ENCODE results near the gene MBL2.

The MBL2 gene

DNA sequence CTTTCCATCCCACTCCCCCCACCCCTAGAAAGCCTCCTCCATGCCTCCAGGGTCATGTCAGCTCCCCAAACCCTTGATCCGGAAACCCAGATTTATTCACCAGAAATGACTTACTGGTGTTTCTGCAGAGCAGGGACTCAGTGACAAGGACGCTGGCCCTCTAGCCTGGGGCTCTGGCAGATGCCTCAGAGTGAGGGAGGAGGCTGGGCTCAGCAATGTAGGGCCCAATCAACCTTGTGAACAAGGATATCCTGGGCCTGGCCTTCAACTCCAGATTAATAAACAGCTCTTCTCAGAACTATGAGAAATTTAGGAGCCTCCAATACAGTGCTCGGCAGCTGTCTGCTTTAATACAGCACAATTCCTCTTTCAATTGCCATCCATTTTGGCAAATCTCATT, at the start of gene MBL2:
Gene MBL2 (minus strand): TSS at position 162 of the 400 bp plus-strand sequence. CDS start 1,149 bp downstream, outside the sequence.
- DNase-seq = no peak

DNA sequence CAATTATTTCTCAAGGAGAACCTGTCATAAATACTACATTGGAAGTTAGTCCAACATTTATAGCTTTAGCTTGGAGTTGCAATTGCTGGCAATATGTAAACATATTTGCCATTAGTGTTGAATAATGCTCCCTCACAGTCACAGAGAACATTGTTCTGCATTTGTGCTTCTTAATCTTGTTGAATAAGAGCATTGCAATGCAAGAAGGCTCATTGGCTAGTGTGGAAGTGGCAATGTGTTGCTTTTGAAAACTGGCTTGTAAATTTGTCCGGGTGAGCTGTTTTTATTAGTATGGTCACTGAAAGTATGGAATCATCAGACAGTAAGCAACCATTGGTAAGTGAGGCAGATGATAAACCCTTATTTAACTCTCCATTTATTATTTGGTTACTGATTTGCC, 47.7 kb upstream of the MBL2 start:
- no peak for DNase-seq

DNA sequence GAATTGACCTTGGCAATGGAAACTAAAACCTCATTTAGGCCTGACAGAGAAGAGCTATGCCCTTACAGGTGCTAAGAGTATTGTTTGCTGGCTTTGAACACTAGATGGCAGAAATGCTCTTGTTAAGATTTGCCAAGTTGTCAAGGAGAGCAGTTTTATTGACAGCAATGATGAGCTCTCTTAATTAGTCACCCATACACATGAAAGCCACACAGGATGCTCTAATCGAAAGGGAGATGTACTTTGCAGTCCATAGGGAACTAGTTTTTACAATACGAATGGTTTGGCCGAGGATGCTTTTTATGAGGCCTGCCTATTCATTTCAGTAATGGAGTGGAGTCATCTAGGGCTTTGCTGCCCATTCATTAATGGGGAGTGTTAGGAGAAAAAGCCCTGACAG, 45.4 kb upstream of the MBL2 start:
- no peak for DNase-seq

DNA sequence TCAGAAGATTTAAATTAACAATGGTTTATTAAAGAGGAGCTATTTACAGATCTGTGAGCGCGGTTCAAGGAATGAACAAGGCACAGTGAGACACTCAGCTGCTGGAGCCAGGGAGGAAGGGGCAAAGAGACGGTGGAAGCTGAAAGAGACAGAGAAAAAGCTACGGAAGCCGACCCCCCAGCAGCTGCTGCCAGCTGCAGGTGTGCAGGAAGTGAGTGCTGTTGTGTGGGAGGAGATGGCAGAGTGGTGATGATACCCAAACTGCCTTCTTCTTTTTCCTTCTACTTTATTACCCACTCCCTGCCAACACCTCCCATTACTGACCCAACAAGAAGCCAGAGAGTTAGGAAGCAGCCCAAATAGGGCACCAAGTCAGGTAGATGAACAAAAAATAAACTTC, 41.9 kb upstream of the MBL2 start:
- DNase-seq = no peak

DNA sequence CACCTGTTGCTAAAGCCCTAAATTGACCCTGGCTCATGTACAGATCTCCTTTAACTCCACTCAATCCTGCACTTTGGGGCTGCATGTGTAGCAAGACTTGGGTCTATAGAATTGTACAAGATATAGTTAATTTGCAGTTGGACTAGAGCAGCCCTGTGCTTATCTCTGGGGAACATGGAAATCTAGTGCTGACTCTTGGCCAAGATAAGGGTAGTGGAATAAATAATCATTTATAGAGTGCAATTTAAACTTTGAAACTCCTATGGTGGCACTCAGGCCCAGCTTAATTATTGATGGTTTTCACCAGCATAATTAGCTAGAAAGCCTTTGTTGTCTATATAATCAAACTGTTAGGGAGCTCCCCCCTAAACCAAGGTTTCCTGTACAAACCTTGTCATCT, 39.2 kb upstream of the MBL2 start:
- no peak for DNase-seq

DNA sequence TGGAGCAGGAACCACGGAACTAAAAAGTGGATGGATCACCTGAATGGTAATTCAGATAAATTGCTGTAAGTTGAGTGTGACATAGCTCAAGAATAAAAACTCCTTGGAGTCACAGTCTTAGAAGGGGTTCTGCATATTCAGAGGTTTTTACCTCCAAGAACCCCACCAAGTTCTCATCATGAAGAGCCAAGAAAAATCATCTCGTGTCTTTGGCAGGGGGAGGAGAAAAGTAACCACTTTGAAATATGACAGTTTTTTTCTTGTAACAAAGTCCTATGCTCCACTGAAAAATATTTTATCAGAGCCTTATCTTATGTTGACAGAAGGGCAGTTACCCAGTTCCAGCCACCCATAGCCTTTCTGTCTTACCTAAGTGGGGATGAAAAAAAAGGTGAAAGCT, 38.2 kb upstream of the MBL2 start:
- DNase-seq = no peak

DNA sequence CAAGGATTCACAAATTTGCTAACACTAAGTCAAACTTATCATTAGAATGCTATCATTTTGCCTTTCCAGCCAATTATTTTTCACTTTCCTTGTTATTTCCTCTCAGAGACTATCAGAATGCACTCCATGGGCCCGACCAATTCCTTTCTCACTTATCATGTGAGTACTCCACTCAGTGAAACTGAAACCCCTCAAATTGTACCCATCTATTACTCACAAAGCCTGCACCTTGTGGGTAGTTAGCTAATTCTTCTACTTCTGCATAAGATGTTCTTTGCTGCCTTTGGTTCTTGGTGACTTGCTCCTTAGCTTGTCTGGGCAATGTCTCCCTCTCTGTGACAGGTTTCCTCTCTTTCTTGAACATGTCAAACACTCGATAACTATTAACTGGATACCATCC, 35.2 kb upstream of the MBL2 start:
- no peak for DNase-seq

DNA sequence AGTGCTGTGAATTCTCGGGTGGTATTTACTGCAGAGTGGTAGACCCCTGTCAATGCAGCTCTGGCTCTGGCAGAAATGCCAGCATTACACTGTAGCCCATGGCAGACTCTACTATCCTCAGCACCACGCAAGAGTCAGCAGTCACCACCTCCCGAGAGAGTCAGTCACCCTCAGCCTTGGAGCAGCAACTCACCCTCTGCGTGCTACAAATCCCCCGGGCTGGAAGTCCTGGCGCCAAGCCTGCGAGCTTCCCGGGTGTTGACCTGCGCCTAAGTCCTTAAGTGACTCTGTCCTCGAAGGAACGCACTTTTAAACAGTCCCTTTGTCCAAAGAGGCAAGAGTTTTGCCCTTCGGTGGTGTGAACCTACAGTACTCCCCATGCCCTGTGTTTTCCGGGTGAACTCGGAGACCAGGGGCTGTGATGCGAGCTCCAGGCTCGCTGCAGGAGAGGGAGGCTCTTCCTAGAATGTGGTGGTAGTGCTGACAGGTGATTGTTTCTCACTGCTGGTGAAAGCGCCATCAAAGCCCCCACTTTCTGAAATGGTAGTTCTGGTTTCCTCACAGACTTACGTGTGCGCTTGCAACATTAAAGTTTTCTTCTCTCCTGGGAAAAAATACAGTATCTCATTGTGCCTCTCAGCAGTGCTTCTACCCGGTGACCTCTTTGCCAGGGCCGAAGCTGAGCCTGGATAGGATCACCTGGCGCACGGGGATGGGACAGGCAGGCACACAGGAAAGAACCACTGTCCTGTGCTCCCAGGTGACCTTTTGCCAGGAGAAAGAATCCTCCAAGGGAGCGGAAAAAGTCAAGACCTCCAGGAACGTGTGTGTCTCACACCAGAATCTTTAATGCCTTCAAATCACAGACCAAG, 33.1 kb upstream of the MBL2 start:
- DNase-seq = no peak

DNA sequence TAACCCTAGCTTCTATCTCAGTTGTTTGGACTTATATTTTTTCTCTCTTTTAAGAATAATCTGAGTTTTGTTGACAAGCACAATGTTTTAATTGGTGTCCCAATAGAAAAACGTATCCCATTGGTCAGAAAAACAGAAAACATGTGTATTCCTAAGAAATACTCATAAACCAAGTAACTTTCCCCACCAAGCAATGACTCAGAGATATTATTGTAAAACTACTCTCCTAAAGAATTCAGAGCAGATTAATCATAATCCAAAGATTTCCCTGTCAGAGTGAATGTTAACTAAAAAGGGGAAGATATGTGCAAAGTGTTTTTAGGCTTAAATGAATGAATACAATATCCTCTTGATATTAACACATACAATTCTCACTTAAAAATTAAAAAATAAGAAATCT, 29.4 kb upstream of the MBL2 start:
- DNase-seq = no peak

DNA sequence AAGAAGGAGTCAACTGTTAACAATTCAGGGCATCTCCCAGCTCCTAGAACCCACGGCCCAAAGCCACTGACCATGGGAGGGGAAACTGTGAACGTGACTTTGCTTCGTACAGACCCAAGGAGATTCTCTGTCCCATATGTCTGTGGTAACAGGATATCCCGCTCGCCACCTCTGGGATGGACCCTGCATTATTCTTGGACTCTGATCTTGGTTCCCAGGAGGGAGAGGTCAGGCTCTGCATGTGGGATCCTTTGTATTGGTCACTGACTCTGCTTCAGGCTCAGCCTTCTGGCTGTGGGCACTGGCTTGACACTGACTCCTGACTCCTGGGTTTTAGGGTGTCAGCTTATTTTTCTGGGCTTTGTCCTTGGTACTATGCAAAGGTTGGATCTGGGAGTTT, 13.5 kb upstream of the MBL2 start:
- DNase-seq = no peak

DNA sequence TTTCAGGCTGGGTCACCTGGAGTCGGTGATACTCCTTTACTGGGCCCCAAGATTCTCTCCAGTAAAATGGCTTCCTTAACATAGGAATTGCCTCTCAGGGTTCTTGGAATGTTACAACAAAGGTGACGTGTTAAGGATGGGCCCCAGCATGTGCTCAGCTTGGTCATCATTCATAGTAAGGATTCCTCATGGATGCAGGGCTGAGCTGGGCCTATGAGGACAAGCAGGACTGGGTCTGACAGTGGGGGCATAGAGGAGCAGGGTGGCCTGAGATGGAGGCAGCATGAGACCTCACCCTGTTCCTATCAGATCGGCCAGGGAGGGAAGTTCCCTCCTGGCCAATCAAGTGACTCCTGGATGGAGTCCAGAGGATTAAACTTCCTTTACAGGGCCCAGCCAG, 12.8 kb upstream of the MBL2 start:
- no peak for DNase-seq

DNA sequence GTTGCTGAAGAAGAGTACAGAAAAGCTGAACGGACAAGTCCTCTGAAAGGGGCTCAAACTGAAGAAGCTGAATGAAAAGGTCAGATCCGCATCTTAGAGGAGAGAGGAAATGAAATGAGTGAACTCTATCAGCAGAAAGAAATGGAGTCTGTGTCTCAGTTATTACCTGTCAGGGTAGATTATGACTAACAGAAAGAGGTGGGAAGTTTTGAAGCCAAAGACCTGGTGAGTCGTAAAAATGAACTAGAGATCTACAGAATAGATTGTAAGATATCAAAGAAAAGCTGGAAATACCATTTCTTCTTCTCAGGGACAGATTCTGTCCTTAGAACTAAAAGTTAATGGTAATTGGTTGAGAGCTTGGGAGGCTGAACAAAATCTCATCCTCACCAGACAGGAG, 11.1 kb upstream of the MBL2 start:
- no peak for DNase-seq

DNA sequence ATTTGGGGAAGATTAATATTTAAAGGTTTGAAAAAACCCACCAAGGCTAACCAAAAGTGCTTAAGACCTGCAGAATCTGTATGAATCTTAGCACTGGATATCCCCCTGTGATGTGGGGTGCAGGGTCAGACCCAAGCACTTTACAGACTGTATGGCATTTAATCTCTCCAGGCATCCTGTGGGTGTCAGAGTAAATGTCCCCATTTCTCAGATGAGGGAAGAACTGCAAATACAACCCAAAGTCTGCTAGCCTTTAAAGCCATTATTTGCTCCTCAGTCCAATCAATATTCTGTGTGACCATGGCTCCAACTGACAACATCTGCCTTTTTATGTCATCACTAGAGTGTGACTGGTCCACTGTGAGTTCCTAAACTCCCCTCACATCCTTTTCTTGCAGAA, 10.0 kb upstream of the MBL2 start:
- no peak for DNase-seq

DNA sequence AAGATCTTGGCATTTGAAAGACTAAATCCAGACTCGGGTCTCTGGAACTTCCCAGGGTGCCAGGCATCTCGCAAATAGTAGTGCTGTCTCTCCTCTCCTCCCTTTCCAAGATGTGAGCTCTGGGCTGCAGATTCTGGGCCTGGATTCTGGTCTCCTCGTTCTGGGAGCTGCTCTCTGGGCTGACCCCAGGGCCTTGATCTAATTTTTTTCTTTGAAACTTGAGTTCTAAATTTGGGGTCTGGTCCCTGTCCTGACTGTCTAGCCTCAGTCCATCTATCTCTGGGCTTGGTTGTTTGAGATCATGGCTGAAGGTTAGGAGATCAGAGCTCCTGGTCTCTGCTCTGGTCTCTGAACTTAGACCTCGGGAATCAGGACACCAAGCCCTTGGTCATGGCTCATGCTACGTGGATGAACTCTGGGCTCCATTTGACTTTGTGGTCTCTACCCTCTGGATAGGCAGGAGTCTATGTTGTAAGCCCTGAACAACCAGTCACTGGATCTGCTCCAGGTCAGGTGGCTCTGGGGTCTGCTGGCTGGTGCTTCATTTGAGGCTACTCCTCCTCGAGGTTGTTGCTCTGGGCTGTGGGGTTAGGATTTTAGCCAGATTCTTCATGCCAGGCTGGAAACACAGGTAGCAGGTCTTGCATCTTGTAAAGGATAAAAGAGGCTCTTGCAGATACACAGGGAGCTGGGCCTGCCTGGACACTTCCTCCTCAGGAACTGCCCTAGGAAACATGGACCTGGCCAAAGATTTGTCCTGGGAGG, 8.0 kb upstream of the MBL2 start:
- no peak for DNase-seq

DNA sequence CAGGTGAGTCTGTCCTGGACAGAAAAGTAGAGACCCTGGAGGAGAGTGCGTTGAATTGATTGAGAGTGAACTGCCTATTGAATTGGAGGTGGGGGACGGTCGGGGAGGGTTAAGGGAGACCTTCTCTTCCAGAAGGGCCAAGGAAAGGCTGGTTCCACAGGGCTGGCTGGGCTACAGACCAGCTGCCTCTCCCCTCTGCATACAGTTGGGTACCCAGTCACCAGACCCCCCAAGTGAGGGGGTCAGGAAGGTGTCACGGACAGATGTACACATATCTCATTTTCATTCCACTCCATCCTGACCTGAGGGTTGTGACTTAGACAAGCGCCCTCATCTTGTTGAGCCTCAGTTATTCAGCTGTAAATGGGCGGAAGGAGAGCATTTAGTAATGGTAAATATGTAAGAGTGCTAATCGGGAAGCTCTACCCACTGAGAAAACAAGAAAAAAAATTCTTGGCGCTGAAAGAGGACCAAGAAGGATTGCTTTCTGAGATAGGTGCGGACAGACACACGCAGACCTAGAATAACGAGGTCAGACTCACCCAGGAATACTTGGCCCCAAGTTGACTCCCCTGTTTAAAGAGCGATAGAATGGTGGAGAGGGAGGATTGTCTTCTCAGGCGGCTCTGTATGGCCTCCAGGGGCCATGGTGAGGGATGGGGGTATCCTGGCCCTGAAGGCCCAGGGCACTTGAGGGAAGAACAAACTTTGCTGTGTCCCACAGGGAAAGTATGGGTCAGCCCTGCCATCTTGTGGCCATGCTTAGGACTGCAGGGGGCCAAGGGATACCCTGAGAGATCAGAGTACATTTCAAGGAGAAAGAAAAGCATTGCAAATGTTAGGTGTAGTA, 7.2 kb upstream of the MBL2 start:
- no peak for DNase-seq

DNA sequence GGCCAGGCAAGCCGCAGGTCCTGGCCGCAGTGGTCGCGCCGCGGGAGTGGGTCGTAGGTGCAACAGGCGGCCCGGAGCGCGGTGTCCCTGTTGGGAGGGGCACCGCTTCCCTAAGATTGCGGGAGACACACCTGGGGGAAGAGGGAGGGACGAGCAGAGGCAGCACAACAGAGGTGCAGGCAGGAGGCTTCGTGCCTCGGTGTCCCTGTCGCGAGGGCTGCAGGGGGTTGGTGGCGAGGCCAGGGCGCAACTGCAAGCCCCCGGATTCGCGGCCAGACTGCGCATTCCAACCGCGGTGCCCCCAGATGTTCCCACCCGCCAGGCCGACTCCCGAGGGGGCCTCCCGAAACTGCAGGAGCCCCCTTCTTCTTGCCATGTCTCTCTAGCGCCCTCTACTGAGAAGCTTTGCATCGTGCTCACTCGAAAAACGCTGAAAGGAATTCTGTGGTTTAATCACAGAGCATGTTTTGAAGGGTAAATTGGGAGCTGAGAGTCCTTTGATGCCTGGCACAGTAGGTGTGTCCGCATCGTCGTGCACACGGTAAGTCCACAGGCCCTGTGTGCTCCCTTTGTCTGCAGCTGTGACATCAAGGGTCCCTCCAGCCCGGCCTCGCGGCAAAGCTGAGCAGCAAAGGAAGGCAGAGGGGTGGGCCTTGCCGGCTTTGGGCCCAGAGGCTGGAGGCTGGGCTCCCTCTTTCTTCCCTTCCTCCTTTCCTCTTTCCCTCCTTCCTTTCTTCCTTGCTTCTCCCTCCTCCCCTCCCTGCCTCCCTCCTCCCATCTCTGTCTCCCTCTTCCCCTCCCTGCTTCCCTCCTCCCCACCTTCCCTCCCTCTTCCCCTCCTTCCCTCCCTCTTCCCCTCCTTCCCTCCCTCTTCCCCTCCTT, 6.2 kb upstream of the MBL2 start:
- no peak for DNase-seq

DNA sequence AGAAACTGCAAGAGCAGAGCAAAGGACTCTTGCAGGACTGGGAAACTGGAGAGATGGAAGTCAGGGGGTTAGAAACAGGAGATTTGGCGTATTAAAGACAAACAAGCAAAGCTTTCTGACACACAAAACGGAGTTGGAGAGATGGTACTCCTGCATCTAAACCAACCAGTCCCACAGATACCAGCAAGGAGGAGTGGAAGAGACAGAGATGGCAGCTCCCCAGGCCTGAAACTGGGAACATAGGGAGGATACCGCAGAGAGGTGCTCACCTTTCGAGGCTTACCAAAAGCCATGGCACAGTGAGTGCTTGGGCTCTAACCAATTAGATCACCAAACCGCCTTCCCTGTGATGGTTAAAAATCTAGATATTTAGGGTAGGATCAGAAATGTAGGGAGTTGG, 4.8 kb upstream of the MBL2 start:
- no peak for DNase-seq

DNA sequence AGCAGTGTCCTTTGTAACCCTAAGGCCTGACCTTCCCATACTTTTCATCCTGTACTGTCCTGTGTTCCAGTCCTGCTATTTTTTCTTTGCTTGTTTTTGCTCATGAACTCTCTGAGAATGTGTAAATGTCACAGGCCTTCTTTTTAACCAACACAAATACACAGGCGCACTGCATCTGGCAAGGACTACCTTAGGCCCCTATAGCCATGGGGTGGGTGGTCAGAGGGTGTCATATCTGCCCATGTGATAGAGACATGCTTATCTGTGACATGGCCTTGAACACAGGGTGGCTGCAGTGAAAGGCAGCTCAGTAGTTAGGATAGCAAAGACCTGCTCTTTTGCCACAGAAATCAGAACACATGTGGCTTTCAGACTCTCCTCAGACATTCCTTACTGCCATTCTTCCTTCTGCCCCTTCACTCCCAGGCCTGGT, 3.9 kb upstream of the MBL2 start:
- no peak for DNase-seq

DNA sequence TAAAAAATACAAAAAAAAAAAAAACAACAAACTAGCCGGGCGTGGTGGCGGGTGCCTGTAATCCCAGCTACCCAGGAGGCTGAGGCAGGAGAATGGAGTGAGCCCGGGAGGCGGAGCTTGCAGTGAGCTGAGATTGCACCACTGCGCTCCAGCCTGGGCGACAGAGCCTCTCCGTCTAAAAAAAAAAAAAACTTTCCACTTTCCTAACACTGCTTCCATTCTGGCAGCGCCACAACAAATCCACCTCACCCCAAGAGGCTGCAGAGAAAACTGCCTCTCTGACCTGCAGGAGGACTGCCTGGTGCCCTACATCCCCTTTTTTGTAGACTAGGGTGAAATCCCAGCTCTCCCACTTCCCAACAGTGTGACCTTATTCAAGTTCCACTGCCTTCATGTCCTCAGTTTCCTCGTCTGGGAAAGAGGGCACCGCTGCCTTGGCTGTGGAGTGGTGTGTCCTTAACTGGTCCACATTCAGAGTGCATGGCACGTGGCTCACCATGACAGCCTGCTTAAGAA, 2.6 kb upstream of the MBL2 start:
- DNase-seq = no peak

DNA sequence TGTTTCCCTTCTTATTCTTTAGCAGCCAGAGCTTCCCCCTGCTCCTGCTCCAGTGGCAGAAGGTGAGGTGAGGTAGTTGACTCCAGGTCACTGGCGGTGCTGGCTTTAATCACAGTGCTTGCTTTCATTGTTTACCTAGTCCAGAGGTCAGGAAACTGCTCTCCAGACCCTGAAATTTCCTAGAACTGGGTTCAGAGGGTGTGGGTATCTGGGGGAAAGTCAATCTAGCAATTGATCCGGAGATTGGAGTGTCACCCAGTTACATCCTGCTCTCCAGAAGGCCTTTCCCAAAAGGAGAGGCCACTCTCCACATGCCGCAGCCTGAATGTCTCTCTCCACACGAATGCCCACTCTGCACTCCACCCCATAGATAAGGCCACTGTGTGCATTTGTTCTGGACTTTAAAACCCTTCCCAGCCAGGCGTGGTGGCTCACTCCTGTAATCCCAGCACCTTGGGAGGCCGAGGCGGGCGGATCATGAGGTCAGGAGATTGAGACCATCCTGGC, 2.1 kb upstream of the MBL2 start:
- DNase-seq = no peak

DNA sequence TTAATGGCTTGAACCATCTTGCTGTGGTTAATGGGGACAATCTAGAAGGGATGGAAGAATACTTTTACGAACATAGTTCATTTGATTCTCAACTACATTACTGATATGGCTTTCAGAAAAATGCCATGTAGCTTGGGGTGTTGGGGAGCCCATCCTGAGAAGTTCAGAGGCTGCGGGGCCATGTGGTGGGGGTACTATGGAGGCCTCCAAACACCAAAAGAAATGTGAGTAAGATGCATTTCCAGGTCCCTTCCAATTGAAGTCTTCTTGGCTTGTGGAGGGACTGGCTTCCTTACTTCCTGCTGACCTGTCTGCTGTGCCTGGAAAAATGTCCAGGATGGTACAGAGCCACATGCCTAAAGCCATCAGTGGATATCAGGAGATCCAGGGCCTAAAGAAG, 1.6 kb upstream of the MBL2 start:
- no peak for DNase-seq
